Uterus (tissue), 2 donors: ENCODE data around the gene KIF26A.

Experiments used
- CTCF ChIP-seq, 4 experiments: fragments of 200-600 bp in 2 of 4; fragments of 450-650 bp in 2 of 4; sonication (generic) in 2 of 4; IDR thresholded peaks; one replicate each; pipeline ENCODE4 v1.5.1; 2016 to 2019; ENCODE audit warnings: antibody characterized with exemption in 4 of 4, mild to moderate bottlenecking in 2 of 4, moderate library complexity in 1 of 4
- POLR2A ChIP-seq, 2 donors: fragments of 450-650 bp; IDR thresholded peaks; one replicate each; pipeline ENCODE4 v1.6.1; 2016; ENCODE audit warnings: antibody characterized with exemption in 2 of 2, mild to moderate bottlenecking in 1 of 2, moderate library complexity in 1 of 2

- TF ChIP-seq CTCF (IDR thresholded peaks at IDR 0.05), result no peak
- no peak for TF ChIP-seq POLR2A (IDR thresholded peaks at IDR 0.05)
Measured at GRCh38 chr14:104171029-104171697, 32.8 kb downstream of the KIF26A start.
